Activated CD4-positive, alpha-beta T cell treated with anti-CD3 and anti-CD28 coated beads, Interleukin-2, Interleukin-6, amounts not matched to agents 100 ng/mL and 50 ng/mL, durations not matched to agents 16 hours and 8 hours (primary cell): ENCODE results near the gene RPL7L1.
"Not testable (repeated sequence)": the region's sequence is repeated elsewhere in the genome, so short reads cannot be mapped to it uniquely, and the experiment has no call there.

Source experiments
- DNase-seq: peaks from one replicate; pipeline ENCODE4 v3.0.0-alpha.2; 2020

RPL7L1 gene

DNA sequence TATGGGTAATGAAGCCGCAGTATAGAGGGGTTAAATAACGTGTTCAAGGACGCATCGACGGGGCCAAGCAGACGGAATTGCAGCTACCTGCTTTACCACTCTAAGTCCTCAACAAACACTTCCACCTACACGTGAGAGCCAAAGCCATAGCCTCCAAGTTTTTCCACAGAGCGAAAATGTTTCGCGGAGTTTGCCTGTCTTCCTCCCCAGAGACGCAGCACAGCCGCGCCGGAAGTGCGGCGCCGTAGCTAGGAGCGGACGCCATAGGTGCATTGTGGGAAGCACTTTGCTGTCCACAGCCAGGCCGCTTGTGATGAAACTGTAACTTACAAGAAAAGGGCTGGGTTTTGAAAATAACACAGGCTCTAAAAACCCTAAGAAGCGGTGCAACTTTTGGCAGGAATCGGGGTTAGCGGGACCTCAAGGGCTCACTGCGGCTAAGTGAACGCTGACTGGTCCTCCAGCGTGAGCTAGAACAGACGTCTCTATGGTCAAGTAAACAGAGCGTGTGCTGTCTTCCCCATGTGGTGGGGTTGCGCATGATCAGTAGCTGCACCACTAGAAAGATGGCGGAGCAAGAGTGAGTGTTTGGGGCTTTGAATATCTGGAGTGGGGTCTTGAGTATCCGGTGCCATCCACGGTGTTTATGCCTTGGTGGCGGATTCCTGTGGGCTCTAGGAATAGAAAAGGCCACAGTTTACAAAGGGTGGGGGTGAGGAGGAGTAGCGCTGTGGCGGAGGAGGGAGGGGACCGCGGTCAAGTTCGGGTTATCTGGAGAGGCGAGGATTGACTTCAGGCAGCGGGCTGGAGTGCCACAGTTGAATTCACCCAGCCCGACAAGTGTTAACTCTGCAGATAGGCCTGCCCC is at the start of gene RPL7L1:
Gene RPL7L1, plus strand, starts transcription at position 245 of the 868 bp plus-strand sequence. Its CDS starts 295 bp downstream, at position 540.
- peak; percentile 90 for DNase-seq

DNA sequence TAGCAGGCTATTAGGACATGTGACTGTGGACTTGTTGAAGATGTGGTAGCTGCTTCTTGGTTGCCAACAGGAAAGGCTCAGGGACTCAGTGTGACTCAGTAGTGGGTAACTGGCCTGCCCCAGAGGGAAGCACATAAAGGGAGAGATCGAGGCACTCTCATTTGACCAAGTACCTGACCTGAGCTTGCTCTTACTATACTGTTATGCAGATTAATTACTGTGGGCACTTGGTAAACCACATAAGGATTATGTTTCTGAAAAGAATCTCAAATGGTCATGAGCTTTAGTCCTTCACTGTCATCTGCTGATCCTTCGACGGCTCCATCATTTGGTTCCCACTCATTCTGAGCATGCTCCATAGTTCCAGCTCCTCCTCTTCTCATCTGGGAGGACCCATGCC is 48.2 kb upstream of the RPL7L1 start:
- DNase-seq = no peak

DNA sequence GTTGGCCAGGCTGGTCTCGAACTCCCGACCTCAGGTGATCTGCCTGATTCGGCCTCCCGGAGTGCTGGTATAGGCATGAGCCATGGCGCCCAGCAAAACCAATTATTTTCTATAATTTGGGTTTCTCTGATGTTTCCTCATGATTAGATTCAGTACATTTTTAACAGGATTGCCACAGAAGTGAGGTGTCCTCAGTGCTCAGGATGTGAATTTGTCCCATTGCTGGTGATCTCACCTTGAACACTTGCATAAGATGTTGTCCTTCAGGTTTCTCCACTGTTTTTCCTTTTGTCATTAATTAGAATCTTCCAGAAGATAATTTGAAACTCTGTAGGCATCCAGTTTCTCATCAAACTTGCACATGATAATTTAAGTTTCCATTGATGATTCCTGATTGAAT is 45.4 kb upstream of the RPL7L1 start:
- no peak for DNase-seq

DNA sequence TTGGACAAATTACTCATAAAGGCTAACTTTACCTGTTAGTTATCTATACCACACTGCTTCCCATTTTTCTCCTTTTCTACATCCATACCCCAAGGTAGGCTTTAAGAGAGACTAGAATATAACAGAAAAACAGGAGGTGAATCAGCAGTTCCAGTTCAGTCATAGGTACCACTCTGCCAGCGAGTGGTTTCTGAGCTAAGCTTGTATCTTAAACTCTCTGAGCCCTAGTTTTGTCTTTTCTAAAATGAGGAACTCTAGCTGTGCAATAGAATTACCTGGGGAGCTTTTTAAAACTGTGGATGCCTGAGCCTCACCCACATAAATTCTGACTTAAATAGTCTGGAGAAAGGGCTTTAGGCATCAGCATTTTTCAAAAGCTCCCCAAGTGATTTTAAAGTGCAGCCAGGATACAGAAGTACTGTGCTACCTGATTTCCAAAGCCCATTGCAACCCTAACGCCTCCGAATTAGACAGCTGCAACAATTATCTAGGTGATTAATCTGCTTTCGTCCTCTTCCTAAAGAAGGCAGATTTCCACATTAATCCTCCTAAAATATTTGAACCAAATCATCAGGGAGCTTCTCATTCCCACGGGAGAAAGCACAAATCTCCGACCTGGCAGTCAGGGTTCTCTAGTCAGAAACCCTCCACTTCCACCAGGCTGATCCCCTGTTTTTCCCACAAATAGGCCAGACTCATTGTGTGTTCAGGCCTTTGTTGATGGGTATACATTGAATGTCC is 37.4 kb upstream of the RPL7L1 start:
- no peak for DNase-seq

DNA sequence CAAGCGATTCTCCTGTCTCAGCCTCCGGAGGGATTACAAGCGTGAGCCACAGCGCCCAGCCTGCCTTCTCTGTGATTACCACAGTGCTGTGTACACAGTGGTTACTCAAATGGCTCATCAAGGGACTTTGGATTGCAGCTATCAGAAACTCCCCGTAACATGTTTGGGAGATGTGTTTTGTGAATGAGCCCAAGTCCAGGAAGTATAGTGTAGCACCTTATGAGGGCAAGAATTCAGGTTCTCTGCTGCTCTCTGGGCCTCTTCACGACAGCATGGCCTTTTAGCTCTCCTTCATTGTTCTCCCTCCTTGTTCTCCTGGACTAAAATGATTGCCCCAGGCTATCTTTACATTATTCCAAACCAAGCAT is 34.1 kb upstream of the RPL7L1 start:
- no peak for DNase-seq

DNA sequence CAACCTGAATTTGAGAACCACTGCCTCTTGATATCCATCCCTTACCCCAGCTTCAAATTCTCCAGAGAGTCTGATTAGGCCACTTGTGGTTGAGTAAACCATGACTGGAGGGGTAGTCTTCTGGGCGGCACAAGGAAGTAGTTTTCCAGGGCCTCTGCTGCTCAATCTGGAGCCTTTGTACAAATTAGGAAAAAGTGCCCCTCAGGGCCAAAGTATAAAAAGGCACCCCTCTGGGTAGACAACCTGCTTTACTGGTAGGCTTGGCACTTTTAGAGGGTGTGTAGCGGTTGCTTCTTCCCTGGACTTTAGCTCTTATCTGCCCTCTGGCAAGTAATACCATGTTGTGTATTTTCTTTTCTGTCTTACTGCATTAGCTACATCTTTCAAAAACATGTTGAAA is 32.9 kb upstream of the RPL7L1 start:
- DNase-seq = no peak

DNA sequence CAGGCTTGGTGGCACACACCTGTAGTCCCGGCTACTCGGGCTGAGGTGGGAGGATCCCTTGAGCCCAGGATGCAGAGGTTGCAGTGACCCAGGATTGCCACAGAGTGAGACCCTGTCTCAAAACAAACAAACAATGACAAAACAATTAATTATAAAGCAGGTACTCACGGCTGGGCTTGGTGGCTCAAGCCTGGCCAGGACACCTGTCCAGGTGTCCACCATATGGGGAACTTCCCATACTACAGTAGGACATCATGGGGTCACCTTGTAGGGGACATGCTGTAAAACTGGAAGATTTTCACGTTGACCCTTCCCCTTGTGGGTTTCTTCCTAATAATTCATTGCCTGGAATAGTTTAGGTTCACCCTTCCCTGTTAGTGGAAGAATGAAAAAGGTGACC is 30.7 kb upstream of the RPL7L1 start:
- DNase-seq = no peak

DNA sequence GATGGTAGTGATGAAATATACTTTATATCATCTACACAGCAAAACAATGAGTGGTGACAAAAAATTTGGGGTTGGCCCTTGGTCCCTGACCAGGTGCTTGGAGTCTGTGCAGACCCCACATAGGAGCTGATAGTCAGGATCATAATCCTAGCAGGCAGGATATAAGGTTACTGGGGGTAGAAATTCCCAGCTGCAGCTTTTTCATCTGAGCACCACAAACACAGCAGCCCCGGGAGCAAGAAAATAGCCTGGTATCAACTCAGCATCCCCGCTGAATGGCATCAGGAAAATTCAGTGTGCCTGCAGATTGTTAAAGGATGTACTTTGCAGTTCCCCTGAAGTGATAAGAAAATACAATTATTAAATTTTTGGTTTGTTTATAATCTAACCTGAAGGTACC is 27.8 kb upstream of the RPL7L1 start:
- no peak for DNase-seq

DNA sequence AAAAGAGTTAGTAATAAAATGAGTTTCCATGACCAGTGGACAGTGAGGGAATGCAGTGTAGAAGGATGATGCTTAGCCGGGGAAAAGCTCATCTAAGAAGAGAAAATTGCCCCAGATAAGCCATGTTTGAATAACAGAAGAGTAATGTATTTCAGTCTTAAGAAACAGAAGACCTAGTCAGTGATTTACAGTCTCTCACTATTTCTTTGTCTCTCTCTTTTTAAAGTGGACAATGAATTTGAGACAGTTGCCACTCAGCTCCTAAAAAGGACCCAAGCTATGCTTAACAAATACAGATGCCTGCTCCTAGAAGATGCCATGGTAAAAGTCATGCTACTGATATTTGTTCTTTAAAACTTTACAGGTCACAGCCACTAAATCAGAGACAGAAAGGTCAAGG is 19.4 kb upstream of the RPL7L1 start:
- DNase-seq = no peak

DNA sequence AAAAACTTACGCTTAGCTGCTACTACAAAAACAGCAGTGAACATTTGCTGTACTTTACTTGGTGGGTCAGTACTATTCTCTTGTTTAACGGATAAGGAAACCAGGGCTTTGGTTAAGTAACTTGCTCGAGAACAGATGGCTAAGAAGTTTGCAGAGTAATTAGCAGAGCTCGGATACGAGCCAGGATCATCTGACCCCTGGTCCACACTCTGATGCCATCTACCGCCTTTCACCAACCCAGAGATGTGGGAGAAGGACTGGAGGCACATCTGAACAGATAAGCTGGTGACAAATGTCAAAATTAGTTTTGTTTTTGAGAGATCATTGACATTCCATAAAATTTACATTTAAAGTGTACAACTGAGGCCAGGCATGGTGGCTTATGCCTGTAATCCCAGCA is 18.9 kb upstream of the RPL7L1 start:
- DNase-seq = no peak

DNA sequence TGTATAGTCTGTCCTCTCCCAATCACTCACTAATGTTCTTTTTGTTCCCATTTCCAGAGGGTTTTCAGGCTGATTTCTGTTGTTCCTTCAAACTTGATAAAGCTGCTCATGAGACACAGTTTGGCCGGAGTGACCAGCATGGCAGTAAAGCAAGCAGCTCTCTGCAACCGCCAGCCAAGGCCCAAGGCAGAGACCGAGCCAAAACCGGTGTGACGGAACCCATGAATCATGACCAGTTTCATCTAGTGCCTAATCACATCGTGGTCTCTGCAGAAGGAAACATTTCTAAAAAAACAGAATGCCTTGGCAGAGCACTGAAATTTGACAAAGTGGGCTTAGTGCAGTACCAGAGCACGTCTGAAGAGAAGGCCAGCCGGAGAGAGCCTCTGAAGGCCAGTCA is 14.8 kb upstream of the RPL7L1 start:
- DNase-seq = no peak

DNA sequence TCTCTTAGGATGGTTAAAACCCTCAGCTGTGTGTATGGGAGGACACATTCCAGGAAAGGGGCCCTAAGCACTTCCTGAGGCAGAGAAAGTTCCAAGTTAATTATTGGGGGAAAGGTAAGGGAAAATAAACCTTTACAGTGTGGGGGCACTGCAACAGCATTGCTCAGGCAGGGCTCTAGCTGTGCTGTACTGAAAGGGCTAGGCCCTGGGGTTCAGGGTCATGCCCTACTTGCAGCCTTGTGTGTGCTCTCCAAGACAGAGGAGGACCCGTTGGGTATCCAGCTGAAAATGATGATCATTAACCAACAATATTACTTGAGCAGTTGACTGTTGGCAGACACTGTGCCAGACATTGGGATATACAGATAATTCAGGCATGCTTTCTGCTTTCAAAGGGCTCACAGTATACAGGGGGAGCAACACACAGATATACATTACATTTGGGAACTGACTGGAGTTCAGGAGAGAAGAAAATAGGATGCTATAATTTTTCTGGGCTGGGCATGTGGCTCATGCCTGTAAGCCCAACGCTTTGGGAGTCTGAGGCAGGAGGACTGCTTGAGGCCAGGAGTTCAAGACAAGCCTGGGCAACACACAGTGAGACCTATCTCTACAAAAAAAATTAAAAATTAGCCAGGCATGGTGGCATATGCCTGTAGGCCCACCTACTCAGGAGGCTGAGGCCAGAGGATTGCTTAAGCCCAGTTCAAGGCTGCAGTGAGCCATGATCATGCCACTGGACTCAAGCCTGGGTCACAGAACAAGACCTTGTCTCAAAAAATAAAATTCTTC is 9.1 kb upstream of the RPL7L1 start:
- no peak for DNase-seq

DNA sequence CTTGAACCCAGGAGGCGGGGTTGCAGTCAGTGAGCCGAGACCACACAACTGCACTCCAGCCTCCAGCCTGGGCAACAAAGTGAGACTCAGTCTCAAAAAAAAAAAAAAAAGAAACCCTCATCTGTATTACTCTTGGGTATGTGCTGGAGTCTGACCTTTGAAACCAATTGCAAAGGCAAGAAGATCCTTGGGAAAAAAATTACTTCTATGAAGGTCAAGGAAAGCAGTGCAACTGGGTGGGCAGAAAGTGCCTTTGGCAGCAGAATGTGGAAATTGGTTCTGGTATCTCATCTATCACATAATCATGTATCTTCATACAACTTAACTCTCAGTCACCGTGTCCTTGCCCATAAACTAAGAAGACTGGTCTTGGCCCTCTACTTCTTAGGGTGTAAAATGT is 7.7 kb upstream of the RPL7L1 start:
- no peak for DNase-seq

DNA sequence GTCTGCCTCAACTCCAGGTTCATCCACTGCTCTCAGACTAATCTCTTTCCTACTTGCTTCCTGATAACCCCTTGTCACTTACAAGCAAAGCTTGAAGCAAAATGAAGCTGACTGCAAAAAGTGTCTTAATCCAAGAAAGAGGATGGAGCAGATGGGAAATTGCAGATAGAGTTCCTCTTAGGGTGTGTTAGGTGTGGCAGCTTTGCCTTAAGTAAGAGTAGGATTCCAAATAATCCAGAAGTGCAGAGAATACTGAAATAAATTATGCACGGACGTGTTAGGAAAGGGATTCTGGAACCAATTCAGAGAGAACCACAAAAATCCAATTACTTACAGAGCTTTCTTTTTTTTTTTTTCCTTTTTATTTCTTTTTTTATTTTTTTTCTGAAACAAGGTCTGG is 6.1 kb upstream of the RPL7L1 start:
- DNase-seq = no peak

DNA sequence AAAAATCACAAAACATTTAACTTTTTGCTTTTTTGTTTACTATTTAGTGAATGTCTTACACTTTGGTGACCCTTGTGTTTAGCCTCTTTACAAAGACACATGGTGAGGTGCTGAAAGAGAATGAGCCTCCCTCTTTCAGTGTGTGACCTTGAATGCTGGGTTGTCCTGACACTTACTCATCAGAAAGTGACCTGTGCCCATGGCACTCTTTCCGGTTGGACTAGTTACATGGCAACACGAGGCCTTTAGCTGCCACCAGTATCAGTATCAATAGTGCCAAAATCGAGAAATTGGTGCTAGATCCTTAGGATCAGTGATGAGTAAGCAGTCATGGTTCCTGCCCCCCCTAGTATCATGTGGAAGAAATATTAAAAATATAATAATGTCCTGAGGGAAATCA is 1.7 kb upstream of the RPL7L1 start:
- no peak for DNase-seq

DNA sequence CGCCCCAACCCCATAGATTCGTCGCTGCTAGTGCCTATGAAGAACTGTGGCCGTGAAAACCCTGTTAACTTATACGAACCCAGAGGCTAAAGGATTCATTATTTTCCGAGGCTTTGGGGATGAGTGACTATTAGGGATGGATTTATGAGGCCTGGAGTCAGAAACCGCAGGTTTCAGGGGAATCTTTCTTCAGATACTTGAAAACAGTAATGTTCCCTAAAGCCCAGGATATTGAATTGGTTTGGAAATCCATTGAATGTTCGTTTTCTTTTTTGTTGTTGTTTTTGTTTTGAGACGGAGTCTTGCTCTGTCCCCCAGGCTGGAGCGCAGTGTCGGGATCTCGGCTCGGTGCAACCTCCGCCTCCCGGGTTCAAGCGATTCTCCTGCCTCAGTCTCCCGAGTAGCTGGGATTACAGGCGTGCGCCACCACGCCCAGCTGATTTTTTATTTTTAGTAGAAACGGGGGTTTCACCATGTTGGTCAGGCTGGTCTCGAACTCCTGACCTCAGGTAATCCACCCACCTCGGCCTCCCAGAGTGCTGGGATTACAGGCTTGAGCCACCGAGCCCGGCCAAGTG is 913 bp downstream of the RPL7L1 start:
- not testable (repeated sequence) for DNase-seq

DNA sequence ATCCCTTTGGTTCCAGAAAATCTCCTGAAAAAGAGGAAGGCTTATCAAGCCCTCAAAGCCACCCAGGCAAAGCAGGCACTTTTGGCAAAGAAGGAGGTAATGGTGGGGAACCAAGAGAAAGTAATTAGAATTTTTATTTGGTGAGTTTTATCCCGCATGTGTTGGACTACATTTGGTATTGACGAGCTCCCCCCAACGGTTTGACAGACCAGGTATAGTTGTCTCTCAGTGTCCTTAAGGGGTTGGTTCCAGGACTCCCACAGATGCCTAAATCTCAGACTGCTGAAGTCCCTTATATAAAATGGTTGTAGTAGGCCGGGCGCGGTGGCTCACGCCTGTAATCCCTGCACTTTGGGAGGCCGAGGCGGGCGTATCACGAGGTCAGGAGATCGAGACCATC is 1.5 kb downstream of the RPL7L1 start:
- not testable (repeated sequence) for DNase-seq

DNA sequence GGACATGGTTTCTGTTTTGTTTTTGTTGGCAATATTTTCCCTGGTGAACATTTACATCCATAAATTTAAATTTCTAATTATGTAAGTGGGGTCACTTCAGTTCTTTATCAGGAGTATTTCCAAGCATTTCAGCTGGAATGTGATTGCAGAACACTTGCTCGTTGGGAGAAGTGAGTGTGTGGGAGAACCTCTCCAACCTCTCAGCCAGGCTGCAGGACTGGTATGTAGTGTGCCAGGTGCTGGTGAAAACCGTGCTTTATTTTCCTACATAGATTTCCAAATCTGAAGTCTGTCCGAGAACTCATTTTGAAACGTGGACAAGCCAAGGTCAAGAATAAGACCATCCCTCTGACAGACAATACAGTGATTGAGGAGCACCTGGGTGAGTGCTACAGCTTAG is 6.3 kb downstream of the RPL7L1 start:
- DNase-seq = no peak

DNA sequence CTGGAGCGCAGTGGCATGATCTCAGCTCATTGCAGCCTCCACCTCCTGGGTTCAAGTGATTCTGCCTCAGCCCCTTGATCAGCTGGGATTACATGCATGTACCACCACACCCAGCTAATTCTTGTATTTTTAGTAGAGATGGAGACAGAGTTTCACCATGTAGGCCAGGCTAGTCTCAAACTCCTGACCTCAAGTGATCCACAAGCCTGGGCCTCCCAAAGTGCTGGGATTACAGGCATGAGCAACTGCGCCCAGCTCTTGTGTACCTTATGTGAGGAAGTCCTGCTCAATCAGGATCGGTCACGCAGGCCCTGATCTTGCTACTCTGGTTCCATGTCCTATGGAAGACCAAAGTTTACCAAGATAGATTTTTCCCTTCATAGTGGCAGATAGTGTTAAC is 8.8 kb downstream of the RPL7L1 start:
- not testable (repeated sequence) for DNase-seq

DNA sequence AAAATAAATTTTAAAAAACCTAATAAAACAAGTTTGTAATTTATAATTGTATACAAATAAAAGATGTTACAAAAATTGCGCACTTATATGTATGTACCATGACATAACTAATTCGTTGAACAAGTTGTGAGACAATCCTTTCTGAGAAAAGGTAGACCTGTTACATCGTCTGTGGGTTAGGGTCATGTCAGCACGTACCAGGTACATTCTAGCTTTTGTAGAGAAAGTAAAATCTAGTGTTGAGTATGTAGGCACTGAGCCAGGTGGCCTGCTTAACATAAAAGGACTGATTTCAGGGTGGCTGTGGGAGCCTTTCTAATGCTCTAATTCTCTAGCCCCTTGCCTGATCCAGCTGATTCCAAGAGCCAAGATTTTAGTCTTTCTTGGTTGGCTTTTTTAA is 10.4 kb downstream of the RPL7L1 start:
- no peak for DNase-seq

DNA sequence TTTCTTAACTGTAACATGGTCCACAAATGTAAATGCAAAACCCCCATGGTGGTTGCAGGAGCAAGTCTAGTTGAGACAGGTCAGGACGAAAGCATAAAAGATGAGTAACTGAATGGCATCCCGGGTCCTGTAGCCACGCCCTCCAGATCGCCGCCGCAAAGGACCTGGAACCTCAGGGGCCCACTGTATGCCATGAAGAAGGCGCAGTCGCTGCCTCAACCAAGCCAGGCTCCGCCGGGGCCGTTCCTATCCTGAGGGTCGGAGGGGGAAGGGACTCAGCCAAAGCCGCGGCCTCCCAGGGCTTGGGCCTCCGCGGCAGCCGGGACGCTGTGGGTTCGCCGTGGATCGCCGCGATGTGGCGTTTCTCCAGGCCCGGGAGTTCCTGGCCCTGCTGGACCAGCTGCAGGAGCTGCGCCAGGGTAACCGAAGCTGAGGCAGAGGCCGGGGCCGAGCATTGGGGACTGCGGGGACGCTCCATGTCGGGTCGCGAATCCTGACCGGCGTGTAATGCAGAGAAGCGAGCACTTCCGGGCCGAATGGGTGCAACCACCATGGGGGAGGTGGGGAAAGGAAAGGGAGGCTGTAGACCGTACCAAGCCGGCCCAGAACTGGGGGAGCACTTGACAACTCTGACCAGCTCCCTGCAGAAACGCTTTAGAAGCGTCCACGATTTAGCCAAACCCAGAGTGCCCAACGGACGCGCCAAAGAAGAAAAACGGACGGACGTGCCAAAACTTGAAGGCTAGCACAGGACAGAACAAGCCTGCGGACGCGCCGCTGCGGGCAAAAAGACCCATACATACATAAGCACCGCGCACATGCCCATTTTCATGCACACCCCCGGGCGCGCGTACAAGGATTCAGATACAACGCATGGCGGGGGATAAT is 11.1 kb downstream of the RPL7L1 start:
- peak; percentile 96 for DNase-seq

DNA sequence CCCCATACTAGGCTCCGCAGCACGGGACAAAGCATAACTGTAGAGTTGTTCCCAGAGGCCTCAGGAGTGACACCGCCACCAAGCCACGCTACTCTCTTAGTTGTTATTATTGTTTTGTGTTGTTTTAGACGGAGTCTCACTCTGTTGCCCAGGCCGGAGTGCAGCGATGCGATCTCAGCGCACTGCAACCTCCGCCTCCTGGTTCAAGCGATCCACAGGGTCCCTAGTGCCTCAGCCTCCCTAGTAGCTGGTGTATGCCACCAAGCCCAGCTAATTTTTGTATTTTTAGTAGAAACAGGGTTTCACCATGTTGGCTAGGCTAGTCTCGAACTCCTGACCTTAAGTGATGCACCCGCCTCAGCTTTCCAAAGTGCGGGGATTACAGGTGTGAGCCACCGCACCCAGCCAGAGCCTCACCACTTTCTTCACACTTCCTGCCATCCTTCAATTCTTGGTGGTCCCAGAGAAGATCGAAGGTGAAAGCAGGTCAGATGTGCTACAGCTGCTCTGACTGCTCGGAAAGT is 11.8 kb downstream of the RPL7L1 start:
- no peak for DNase-seq
